Left renal pelvis (tissue), 4 donors: ENCODE data around the gene SCO1. TPM values are rescaled to one million over a fixed set of nuclear protein-coding genes. Genes with fewer than 3 reads are reported as not detected.

ENCODE experiments used
- DNase-seq, 4 donors: peaks; one replicate each; pipeline ENCODE4 v3.0.0-alpha.2; 2013; ENCODE audit warnings: low read depth in 4 of 4, low spot score in 3 of 4
- polyA plus RNA-seq, 4 donors: library from polyadenylated mRNA; unstranded; fragments of 120-200 nt; gene quantifications; one replicate each; pipeline ENCODE4 v1.2.1, GENCODE V29; 2013; ENCODE audit not compliant: insufficient read length in 4 of 4

SCO1 gene
- polyA plus RNA-seq, 4 donors: 29.4 to 41.8 (median 38.4) TPM

- DNase-seq: no peak
Measured at GRCh38 chr17:10657879-10658278, 39.5 kb downstream of the SCO1 start.

- DNase-seq: no peak
Measured at GRCh38 chr17:10657148-10657547, 40.2 kb downstream of the SCO1 start, which contains the start of gene MYH3. TSS of gene MYH3 (minus strand) at chr17:10657309. CDS start at chr17:10655064, 2,245 bp downstream.

- DNase-seq: no peak
Measured at GRCh38 chr17:10653987-10654386, 43.3 kb downstream of the SCO1 start.

GRCh38 chr17:10652984-10653659, 44.2 kb downstream of the SCO1 start:
- DNase-seq: no peak

- no peak for DNase-seq
Measured at GRCh38 chr17:10651927-10652326, 45.4 kb downstream of the SCO1 start.

GRCh38 chr17:10649602-10650001, 47.7 kb downstream of the SCO1 start:
- no peak for DNase-seq

- DNase-seq: no peak
Measured at GRCh38 chr17:10648956-10649355, 48.4 kb downstream of the SCO1 start.

- no peak for DNase-seq
Measured at GRCh38 chr17:10648381-10648780, 49.0 kb downstream of the SCO1 start.

- DNase-seq: peak; percentile 43 to 52 (median 50)
Measured at GRCh38 chr17:10646392-10646990, 50.8 kb downstream of the SCO1 start.

GRCh38 chr17:10640475-10640874, 56.9 kb downstream of the SCO1 start:
- DNase-seq: no peak

- DNase-seq: no peak
Measured at GRCh38 chr17:10638151-10638550, 59.2 kb downstream of the SCO1 start.

GRCh38 chr17:10635290-10635689, 62.0 kb downstream of the SCO1 start:
- no peak for DNase-seq

GRCh38 chr17:10633738-10634379, 63.5 kb downstream of the SCO1 start:
- DNase-seq: no peak

GRCh38 chr17:10631701-10632100, 65.6 kb downstream of the SCO1 start:
- DNase-seq: no peak

- no peak for DNase-seq
Measured at GRCh38 chr17:10631048-10631700, 66.2 kb downstream of the SCO1 start.

- no peak for DNase-seq
Measured at GRCh38 chr17:10629706-10630105, 67.6 kb downstream of the SCO1 start.

- DNase-seq: no peak
Measured at GRCh38 chr17:10628756-10629155, 68.6 kb downstream of the SCO1 start.

- no peak for DNase-seq
Measured at GRCh38 chr17:10626390-10626789, 70.9 kb downstream of the SCO1 start.

- DNase-seq: no peak
Measured at GRCh38 chr17:10624969-10625368, 72.4 kb downstream of the SCO1 start.

- DNase-seq: no peak
Measured at GRCh38 chr17:10623737-10624338, 73.5 kb downstream of the SCO1 start.
